GM23248 (cell line): ENCODE data around the gene PEMT.

Experiments
- EZH2 ChIP-seq: fragments of 200-600 bp; sonication (generic); IDR thresholded peaks from 2 replicates; pipeline ENCODE4 v1.6.1; 2018; ENCODE audit warnings: antibody characterized with exemption, mild to moderate bottlenecking; ENCODE audit not compliant: insufficient read depth, poor library complexity, severe bottlenecking
- EZH2phosphoT487 ChIP-seq: fragments of 200-600 bp; sonication (generic); IDR thresholded peaks from 2 replicates; pipeline ENCODE4 v1.6.1; 2018; ENCODE audit warnings: antibody characterized with exemption, moderate library complexity, mild to moderate bottlenecking, low read depth; ENCODE audit not compliant: insufficient read depth

- TF ChIP-seq EZH2phosphoT487 (no peak), EZH2 (no peak)
These were observed 58.5 kb downstream of the PEMT start for GRCh38 chr17:17532991-17533390.
